HG02588 (cell line): Measurements from ENCODE around the gene UBASH3A.
"Not testable (repeated sequence)": the region's sequence is repeated elsewhere in the genome, so short reads cannot be mapped to it uniquely, and the experiment has no call there.

Source experiments
- ATAC-seq: cut with Tn5 transposase; IDR thresholded peaks from one replicate; pipeline ENCODE4 v1.9.1; 2021; ENCODE audit warnings: mild to moderate bottlenecking, moderate library complexity; ENCODE audit not compliant: unreplicated experiment

UBASH3A gene

GRCh38 chr21:42465008-42465802 is 61.5 kb downstream of the UBASH3A start:
- peak; percentile 39 for ATAC-seq

GRCh38 chr21:42465803-42466127 is 62.1 kb downstream of the UBASH3A start:
- ATAC-seq, result no peak

GRCh38 chr21:42466700-42467099 is 63.0 kb downstream of the UBASH3A start:
- no peak for ATAC-seq

- no peak for ATAC-seq
These were observed 63.7 kb downstream of the UBASH3A start for GRCh38 chr21:42467140-42467983.

- no peak for ATAC-seq
These were observed 64.9 kb downstream of the UBASH3A start for GRCh38 chr21:42468491-42469131.

GRCh38 chr21:42469272-42469671 is 65.6 kb downstream of the UBASH3A start:
- no peak for ATAC-seq

GRCh38 chr21:42469726-42470125 is 66.0 kb downstream of the UBASH3A start:
- not testable (repeated sequence) for ATAC-seq

- ATAC-seq, result no peak
These were observed 67.5 kb downstream of the UBASH3A start for GRCh38 chr21:42471206-42471605.

- ATAC-seq, result no peak
These were observed 68.1 kb downstream of the UBASH3A start for GRCh38 chr21:42471716-42472330.

DNA sequence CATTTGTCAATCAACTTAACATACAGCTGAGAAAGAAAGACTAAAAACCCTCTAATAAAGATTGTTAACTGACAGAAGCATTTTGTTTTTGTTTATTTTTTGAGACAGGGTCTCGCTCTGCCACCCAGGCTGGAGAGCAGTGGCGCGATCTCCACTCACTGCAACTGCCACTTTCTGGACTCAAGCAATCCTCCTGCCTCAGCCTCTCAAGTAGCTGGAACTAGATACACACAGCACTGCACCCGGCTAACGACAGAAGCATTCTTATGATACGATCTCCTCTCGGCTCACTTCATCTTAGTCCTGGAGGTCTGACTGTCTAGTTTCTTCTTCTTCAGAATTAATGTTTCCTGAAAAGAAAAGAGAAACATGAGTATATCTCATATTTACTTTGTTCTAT is 68.8 kb downstream of the UBASH3A start:
- no peak for ATAC-seq

- ATAC-seq, result no peak
These were observed 69.9 kb downstream of the UBASH3A start for GRCh38 chr21:42473498-42474042.

DNA sequence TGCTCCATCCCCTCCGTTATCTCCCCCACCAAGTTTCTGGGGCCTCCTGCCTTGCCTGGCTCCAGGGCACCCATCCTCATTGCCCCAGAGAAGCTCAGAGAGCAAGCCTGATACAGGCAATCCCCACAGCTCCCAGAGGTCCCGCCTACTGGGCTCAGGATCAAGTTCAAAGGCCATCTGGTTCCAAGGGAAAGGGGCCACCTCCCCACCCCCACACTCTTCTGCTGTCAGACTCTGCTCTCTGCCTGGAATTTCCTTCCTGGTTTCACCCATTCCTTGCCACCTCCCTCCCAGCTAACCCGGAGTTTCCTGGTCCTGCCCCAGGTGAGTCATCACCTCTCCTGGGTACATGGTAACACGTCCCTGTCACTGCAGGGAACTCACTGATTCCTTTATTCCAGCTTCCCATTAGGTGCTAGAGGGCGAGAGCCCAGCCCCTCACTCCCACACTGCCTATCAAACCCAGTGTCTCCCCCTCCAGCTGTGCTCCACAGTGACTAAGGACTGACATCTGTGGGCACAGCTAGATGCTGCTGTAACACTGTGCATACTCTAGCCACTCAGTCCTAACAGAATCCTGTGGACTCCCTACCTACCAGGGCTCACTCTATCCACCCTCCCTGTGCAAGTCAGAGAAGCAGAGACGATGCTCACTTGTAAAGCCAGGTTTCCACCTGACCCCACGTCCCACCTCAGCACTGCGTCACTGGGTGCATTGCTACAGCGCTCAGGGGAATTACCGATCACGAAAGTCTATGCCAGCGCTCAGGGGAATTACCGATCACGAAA is 70.5 kb downstream of the UBASH3A start:
- peak; percentile 53 for ATAC-seq

DNA sequence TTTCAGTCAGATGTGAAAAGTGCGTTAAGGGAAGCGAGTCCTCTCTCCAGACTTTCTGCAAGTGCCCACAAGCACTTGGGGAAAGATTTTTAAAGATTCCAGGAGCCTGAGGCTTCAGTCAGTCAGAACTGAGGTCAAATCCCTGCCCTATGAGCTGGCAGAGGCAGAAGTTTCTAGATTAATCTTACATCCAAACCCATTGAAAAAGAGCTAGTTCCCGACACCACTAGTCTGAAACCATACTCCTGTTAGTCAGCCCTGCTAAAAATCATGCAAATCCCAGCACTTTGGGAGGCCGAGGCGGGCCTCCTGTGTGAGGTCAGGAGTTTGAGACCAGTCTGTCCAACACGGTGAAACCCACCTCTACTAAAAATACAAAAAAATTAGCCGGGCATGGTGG is 71.3 kb downstream of the UBASH3A start:
- ATAC-seq, result no peak

DNA sequence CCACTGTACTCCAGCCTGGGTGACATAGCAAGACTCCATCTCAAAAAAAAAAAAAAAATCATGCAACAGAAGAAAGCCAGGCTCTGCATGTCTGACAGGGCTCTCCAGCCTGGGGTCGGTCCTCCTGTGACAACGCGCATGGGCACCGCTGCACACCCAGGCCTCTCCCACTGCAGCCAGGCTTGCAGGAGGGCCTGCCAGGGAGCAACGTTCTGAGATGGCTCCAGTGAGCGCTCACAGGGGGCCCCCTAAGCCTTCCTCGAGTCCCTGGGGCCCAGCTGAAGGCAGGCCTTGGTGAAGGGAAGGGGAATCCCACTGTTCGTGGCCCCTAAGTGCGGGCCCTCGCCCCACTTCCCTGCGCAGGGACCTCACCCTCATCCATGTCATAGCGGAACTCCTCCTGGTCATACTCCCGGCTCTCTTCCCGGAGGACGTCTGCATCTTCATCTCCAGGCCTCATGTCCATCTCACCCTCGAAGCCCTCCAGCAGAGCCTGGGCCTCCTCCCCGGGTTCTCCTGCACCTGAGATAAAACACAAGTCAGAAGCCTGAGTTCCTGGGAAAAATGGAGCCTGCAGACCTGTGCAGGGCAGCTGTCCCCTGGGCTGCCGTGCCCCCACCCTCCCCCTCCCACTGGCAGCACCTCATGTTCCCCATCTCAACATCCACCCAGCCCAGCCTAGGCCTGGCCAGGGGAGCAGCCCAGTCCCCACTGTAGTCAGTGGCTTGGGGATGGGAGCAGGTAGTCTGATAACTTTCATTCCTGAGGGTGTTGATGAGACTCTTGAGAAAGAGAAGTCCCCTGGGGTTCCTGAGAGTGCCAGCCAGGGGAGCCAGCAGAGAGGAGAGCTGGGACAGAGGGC is 72.1 kb downstream of the UBASH3A start:
- no peak for ATAC-seq

DNA sequence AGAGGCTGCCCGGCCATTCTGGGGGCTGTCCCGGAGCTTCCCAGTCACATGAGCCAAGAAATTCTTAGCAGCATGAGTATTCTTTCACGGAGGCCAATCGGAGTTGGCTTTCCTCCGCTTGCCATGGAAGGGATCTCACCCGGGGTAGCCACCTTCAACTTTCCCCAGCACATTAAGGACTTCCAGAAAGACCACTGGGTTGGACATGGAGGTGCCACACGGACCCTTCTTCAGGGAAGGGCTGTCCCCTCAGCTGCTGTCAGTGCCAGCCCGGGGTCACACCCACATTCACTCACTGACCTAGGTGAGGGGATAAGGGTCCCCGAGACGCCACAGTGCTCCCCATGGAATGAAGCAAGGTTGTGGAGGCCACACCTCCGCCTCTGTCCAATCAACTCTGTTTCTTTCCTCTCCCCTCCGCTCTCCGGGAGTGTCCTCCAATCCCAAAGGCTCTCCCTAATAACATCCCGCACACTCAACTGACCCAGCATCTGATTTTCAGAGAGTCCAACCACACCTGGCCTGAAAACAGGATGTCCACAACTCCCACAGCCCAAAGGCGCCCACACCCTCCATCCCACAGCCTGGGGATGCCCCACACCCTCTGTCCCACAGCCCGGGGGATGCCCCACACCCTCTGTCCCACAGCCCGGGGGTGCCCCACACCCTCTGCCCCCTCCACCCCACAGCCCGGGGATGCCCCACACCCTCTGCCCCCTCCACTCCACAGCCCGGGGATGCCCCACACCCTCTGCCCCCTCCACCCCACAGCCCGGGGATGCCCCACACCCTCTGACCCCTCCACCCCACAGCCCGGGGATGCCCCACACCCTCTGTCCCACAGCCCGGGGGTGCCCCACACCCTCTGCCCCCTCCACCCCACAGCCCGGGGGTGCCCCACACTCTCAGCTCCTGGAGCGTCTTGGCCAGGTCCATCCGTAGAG is 73.0 kb downstream of the UBASH3A start:
- no peak for ATAC-seq

- ATAC-seq, result no peak
These were observed 74.8 kb downstream of the UBASH3A start for GRCh38 chr21:42478504-42478903.

- no peak for ATAC-seq
These were observed 75.9 kb downstream of the UBASH3A start for GRCh38 chr21:42479582-42479981.

- no peak for ATAC-seq
These were observed 77.0 kb downstream of the UBASH3A start for GRCh38 chr21:42480736-42481135.
